PC-3 (cell line): ENCODE measurements around the gene CCDC159.
"Not testable (repeated sequence)": the region's sequence is repeated elsewhere in the genome, so short reads cannot be mapped to it uniquely, and the experiment has no call there.

Experiments
- CTCF ChIP-seq: fragments of 300-600 bp; sonication (generic); conservative IDR thresholded peaks from 2 replicates; pipeline ENCODE4 v1.5.1; 2017; ENCODE audit warnings: antibody characterized with exemption, low read depth, mild to moderate bottlenecking, low read length
- EZH2phosphoT487 ChIP-seq: fragments of 300-600 bp; sonication (generic); IDR thresholded peaks from 2 replicates; pipeline ENCODE4 v1.6.1; 2018; ENCODE audit warnings: mild to moderate bottlenecking, antibody characterized with exemption, low read length, borderline replicate concordance

- TF ChIP-seq EZH2phosphoT487, CTCF: not testable (repeated sequence)
These were observed 33.0 kb downstream of the CCDC159 start for GRCh38 chr19:11379269-11379845.
